WTC11 (cell line): ENCODE data around the gene AKR1A1. TPM values are rescaled to one million over a fixed set of nuclear protein-coding genes. Genes with fewer than 3 reads are reported as not detected.

Experiments used
- ATAC-seq: fragments of 200-7000 bp; cut with Tn5 transposase; 2 replicates; pipeline ENCODE4 v1.10.0; 2021; ENCODE audit warnings: mild to moderate bottlenecking, moderate library complexity
- CTCF ChIA-PET: fragments of 300-600 bp; sonication (Branson Sonifier 250); formaldehyde crosslinking; loops from one replicate; lab custom pipeline; 2021; ENCODE audit warnings: antibody characterized with exemption; lab: Charles Lee
- POLR2A ChIA-PET: fragments of 350-600 bp; sonication (Branson Sonifier 250); formaldehyde crosslinking; loops from one replicate; lab custom pipeline; 2021; ENCODE audit warnings: antibody characterized with exemption; lab: Charles Lee
- DNase-seq: peaks from one replicate; pipeline ENCODE4 v3.0.0; 2021; ENCODE audit warnings: low spot score
- H3K27ac Mint-ChIP-seq: 2 replicates; pipeline ENCODE4 v1.8.0; 2021; ENCODE audit warnings: mixed read lengths
- H3K27me3 Mint-ChIP-seq: 2 replicates; pipeline ENCODE4 v1.8.0; 2021; ENCODE audit warnings: low read depth, mild to moderate bottlenecking, moderate library complexity, mixed read lengths
- H3K36me3 Mint-ChIP-seq: 2 replicates; pipeline ENCODE4 v1.8.0; 2021; ENCODE audit warnings: mixed read lengths
- H3K4me1 Mint-ChIP-seq: 2 replicates; pipeline ENCODE4 v1.8.0; 2022; ENCODE audit warnings: mixed read lengths
- H3K4me3 Mint-ChIP-seq: 2 replicates; pipeline ENCODE4 v1.8.0; 2021; ENCODE audit warnings: mild to moderate bottlenecking, moderate library complexity, mixed read lengths
- H3K9me3 Mint-ChIP-seq: 2 replicates; pipeline ENCODE4 v1.8.0; 2021; ENCODE audit warnings: mixed read lengths
- CBFB ChIP-seq: sonication (generic); formaldehyde crosslinking; IDR thresholded peaks from 2 replicates; pipeline ENCODE4 v1.8.1; 2022; ENCODE audit warnings: mild to moderate bottlenecking, low read depth, missing genetic modification reagents
- EMX1 ChIP-seq: fragments of 250-450 bp; sonication (Bioruptor Pico); IDR thresholded peaks from 2 replicates; pipeline ENCODE4 v1.8.0; 2021; ENCODE audit warnings: mild to moderate bottlenecking
- ESRRA ChIP-seq: sonication (generic); formaldehyde crosslinking; IDR thresholded peaks from 2 replicates; pipeline ENCODE4 v1.8.1; 2022; ENCODE audit warnings: mild to moderate bottlenecking, missing genetic modification reagents, borderline replicate concordance
- FOXJ3 ChIP-seq: sonication (generic); formaldehyde crosslinking; IDR thresholded peaks from 2 replicates; pipeline ENCODE4 v1.9.0; 2021; ENCODE audit warnings: missing genetic modification reagents, mild to moderate bottlenecking, borderline replicate concordance
- GABPB1 ChIP-seq: sonication (generic); formaldehyde crosslinking; IDR thresholded peaks from 2 replicates; pipeline ENCODE4 v1.8.1; 2023; ENCODE audit warnings: mild to moderate bottlenecking, missing genetic modification reagents
- MYBL2 ChIP-seq: sonication (generic); formaldehyde crosslinking; IDR thresholded peaks from 2 replicates; pipeline ENCODE4 v1.8.1; 2023; ENCODE audit warnings: mild to moderate bottlenecking, moderate library complexity, missing genetic modification reagents
- NFE2L1 ChIP-seq: sonication (generic); formaldehyde crosslinking; IDR thresholded peaks from 2 replicates; pipeline ENCODE4 v1.8.1; 2023; ENCODE audit warnings: missing genetic modification reagents
- SMAD3 ChIP-seq: sonication (generic); formaldehyde crosslinking; IDR thresholded peaks from 2 replicates; pipeline ENCODE4 v1.8.0; 2022; ENCODE audit warnings: missing genetic modification reagents, mild to moderate bottlenecking, borderline replicate concordance
- SP1 ChIP-seq: sonication (generic); formaldehyde crosslinking; conservative IDR thresholded peaks from 2 replicates; pipeline ENCODE4 v1.8.1; 2022; ENCODE audit warnings: missing genetic modification reagents
- TCF7 ChIP-seq: sonication (generic); formaldehyde crosslinking; IDR thresholded peaks from 2 replicates; pipeline ENCODE4 v1.8.0; 2022; ENCODE audit warnings: mild to moderate bottlenecking, low read depth, missing genetic modification reagents, moderate library complexity
- TEAD4 ChIP-seq: sonication (generic); formaldehyde crosslinking; IDR thresholded peaks from 2 replicates; pipeline ENCODE4 v1.8.0; 2022; ENCODE audit warnings: mild to moderate bottlenecking, missing genetic modification reagents
- ZNF317 ChIP-seq: sonication (generic); formaldehyde crosslinking; IDR thresholded peaks from 2 replicates; pipeline ENCODE4 v1.8.1; 2023; ENCODE audit warnings: low read depth, mild to moderate bottlenecking, moderate library complexity, missing genetic modification reagents, borderline replicate concordance
- total RNA-seq: library from RNA; stranded (reverse); gene quantifications from 3 replicates; pipeline ENCODE4 v1.2.3, GENCODE V29; 2021
- TF ChIP-seq, protein P1 (sequence below): sonication (generic); formaldehyde crosslinking; IDR thresholded peaks from 2 replicates; pipeline ENCODE4 v1.8.1; 2023; ENCODE audit warnings: mild to moderate bottlenecking, missing genetic modification reagents, borderline replicate concordance
- TF ChIP-seq, protein P2 (sequence below): sonication (generic); formaldehyde crosslinking; IDR thresholded peaks from 2 replicates; pipeline ENCODE4 v1.8.0; 2022; ENCODE audit warnings: mild to moderate bottlenecking, missing genetic modification reagents
- TF ChIP-seq, protein P3 (sequence below): sonication (generic); formaldehyde crosslinking; IDR thresholded peaks from 2 replicates; pipeline ENCODE4 v1.8.1; 2023; ENCODE audit warnings: mild to moderate bottlenecking, missing genetic modification reagents
- TF ChIP-seq, protein P4 (sequence below): sonication (generic); formaldehyde crosslinking; IDR thresholded peaks from 2 replicates; pipeline ENCODE4 v1.8.1; 2022; ENCODE audit warnings: missing genetic modification reagents, borderline replicate concordance
- TF ChIP-seq, protein P5 (sequence below): sonication (generic); formaldehyde crosslinking; IDR thresholded peaks from 2 replicates; pipeline ENCODE4 v1.8.0; 2022; ENCODE audit warnings: missing genetic modification reagents

AKR1A1 gene
- total RNA-seq, 1 experiment from 2014 or later = 338 TPM

DNA sequence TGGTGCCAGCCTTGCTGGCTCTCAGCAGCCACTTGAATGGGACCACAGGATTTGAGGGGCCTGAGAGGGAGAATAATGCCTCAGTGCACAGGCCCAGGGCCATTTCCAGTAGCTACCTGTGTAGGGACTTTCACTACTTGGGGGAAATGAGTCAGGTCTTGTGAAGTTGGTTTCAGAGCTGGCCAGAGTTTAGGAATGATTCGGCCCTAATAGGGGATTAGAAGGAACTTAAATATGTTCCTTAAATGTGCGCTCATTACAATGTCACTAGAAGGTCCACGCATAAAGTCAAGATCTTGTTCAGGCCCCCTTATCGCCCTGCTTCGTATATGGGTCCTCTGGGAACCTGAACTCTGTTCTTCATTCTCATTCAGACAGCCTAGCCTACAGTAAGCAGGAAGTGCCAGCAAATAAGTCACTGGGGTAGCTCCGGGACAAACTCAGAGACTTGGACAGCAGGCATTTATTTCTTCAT lies 5.6 kb upstream of the AKR1A1 start:
- no peak for DNase-seq
- Mint-ChIP-seq H3K27me3 (no peaks in the 10 kb centered on the region), H3K9me3 (no peaks in the 10 kb centered on the region), H3K4me3 (no peak overlapping the region), H3K36me3 (no peaks in the 10 kb centered on the region), H3K27ac (no peak overlapping the region), H3K4me1 (peaks cover 11% of the 10 kb centered on the region)
- TF ChIP-seq SMAD3 (CRISPR knock-in tag) = no peak
- no peak for TF ChIP-seq GABPB1 (CRISPR knock-in tag)
- TF ChIP-seq, protein P1, sequence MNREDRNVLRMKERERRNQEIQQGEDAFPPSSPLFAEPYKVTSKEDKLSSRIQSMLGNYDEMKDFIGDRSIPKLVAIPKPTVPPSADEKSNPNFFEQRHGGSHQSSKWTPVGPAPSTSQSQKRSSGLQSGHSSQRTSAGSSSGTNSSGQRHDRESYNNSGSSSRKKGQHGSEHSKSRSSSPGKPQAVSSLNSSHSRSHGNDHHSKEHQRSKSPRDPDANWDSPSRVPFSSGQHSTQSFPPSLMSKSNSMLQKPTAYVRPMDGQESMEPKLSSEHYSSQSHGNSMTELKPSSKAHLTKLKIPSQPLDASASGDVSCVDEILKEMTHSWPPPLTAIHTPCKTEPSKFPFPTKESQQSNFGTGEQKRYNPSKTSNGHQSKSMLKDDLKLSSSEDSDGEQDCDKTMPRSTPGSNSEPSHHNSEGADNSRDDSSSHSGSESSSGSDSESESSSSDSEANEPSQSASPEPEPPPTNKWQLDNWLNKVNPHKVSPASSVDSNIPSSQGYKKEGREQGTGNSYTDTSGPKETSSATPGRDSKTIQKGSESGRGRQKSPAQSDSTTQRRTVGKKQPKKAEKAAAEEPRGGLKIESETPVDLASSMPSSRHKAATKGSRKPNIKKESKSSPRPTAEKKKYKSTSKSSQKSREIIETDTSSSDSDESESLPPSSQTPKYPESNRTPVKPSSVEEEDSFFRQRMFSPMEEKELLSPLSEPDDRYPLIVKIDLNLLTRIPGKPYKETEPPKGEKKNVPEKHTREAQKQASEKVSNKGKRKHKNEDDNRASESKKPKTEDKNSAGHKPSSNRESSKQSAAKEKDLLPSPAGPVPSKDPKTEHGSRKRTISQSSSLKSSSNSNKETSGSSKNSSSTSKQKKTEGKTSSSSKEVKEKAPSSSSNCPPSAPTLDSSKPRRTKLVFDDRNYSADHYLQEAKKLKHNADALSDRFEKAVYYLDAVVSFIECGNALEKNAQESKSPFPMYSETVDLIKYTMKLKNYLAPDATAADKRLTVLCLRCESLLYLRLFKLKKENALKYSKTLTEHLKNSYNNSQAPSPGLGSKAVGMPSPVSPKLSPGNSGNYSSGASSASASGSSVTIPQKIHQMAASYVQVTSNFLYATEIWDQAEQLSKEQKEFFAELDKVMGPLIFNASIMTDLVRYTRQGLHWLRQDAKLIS (CRISPR knock-in tag) = no peak
- no peak for TF ChIP-seq TEAD4 (CRISPR knock-in tag)
- no peak for TF ChIP-seq SP1 (CRISPR knock-in tag)
- TF ChIP-seq, protein P2, sequence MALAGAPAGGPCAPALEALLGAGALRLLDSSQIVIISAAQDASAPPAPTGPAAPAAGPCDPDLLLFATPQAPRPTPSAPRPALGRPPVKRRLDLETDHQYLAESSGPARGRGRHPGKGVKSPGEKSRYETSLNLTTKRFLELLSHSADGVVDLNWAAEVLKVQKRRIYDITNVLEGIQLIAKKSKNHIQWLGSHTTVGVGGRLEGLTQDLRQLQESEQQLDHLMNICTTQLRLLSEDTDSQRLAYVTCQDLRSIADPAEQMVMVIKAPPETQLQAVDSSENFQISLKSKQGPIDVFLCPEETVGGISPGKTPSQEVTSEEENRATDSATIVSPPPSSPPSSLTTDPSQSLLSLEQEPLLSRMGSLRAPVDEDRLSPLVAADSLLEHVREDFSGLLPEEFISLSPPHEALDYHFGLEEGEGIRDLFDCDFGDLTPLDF (CRISPR knock-in tag) = no peak
- no peak for TF ChIP-seq MYBL2 (CRISPR knock-in tag)
- no peak for TF ChIP-seq FOXJ3 (CRISPR knock-in tag)
- ChIA-PET CTCF (no interaction called here), POLR2A (interaction anchor here (1.1 to 1.6 kb wide), 2 partner anchors 20 to 23 kb away, joined by 3 to 7 read pairs; partner anchors contain the start of gene PRDX1)
- ATAC-seq = no peak

DNA sequence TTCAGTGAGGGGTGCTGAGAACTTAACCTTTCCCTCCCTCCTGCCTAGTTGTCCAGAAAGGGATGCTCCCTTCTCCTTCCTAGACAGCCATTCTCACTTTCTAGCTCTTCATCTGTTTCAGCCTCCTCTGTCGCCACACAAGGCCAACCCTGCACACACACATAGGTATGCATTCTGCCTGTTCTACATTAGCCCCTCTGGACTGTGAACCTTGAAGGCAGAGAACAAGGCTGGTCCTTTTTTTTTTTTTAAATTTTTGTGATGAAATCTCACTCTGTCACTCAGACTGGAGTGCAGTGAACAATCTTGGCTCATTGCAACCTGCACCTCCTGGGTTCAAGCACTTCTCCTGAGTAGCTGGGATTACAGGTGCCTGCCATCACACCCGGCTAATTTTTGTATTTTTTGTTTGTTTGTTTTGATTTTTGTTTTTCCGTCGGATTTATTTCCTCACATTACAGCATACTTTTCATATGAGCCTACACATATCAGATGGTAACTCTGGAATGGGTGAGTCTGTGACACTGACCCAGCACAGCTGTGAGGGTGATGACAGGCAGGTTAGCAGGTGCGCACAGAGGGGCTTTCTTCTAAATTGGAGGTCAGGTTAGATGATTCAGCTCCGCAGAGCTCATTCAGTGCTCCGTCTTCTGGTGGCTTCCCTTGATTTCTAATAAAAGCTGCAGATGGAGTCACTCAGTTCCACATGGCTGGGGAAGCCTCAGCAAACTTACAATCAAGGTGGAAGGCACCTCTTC lies 4.9 kb upstream of the AKR1A1 start:
- Mint-ChIP-seq H3K9me3 (no peaks in the 10 kb centered on the region), H3K36me3 (no peaks in the 10 kb centered on the region), H3K27ac (no peak overlapping the region), H3K27me3 (no peaks in the 10 kb centered on the region), H3K4me1 (peaks cover 11% of the 10 kb centered on the region), H3K4me3 (no peak overlapping the region)
- POLR2A ChIA-PET = interaction anchor here (1.1 to 1.6 kb wide), 2 partner anchors 20 to 24 kb away, joined by 3 to 7 read pairs; partner anchors contain the start of gene PRDX1
- no peak for ATAC-seq
- no peak for DNase-seq
- TF ChIP-seq TEAD4 (CRISPR knock-in tag) (no peak), GABPB1 (CRISPR knock-in tag) (peak; percentile 38; the same call in 1 of the 2 replicates), TCF7 (CRISPR knock-in tag) (no peak)
- CTCF ChIA-PET = interaction anchor here (1.4 kb wide), 1 partner anchor 24 kb away, joined by 3 read pairs; no protein-coding TSS in a partner anchor

DNA sequence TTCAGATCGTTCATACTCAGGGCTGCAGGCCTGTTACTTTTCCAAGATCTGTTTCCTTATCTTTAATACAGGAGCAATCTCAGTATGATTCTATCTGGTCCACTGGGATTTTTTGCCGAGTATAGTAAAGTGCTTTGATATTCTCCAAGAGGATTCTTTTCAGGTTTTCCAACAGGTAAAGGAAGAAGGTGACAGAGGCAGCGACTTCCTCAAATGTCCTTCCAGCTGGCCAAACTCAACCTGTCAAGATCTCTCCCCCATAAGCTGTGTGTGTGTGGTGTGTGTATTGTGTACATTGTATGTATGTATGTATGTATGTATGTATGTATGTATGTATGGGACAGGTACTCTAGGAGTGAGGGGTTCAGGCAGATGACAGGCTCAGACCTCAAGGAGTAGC lies 1.1 kb downstream of the AKR1A1 start:
- H3K9me3 Mint-ChIP-seq = no peaks in the 10 kb centered on the region
- H3K36me3 Mint-ChIP-seq = peaks cover 29% of the 10 kb centered on the region
- peaks cover 13% of the 10 kb centered on the region for H3K4me1 Mint-ChIP-seq
- ATAC-seq (no peak), DNase-seq (no peak)
- peak overlapping the region; percentile 92 for H3K4me3 Mint-ChIP-seq
- ChIA-PET POLR2A (interaction anchor here (1.0 to 2.6 kb wide), 4 partner anchors 30 to 33 kb away, joined by 3 to 27 read pairs (median 11); partner anchors contain the start of gene PRDX1), CTCF (interaction anchor here (0.9 to 2.9 kb wide), 4 partner anchors 18 to 51 kb away, joined by 4 to 17 read pairs (median 4); partner anchors contain the start of genes CCDC163 and MMACHC)
- H3K27me3 Mint-ChIP-seq = no peaks in the 10 kb centered on the region
- H3K27ac Mint-ChIP-seq = peak overlapping the region; percentile 48
- no peak for TF ChIP-seq NFE2L1
- TF ChIP-seq ESRRA (CRISPR knock-in tag) = no peak
- TF ChIP-seq FOXJ3 (CRISPR knock-in tag) = no peak
- TF ChIP-seq, protein P3, sequence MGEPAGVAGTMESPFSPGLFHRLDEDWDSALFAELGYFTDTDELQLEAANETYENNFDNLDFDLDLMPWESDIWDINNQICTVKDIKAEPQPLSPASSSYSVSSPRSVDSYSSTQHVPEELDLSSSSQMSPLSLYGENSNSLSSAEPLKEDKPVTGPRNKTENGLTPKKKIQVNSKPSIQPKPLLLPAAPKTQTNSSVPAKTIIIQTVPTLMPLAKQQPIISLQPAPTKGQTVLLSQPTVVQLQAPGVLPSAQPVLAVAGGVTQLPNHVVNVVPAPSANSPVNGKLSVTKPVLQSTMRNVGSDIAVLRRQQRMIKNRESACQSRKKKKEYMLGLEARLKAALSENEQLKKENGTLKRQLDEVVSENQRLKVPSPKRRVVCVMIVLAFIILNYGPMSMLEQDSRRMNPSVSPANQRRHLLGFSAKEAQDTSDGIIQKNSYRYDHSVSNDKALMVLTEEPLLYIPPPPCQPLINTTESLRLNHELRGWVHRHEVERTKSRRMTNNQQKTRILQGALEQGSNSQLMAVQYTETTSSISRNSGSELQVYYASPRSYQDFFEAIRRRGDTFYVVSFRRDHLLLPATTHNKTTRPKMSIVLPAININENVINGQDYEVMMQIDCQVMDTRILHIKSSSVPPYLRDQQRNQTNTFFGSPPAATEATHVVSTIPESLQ (CRISPR knock-in tag) = no peak
- TF ChIP-seq, protein P4, sequence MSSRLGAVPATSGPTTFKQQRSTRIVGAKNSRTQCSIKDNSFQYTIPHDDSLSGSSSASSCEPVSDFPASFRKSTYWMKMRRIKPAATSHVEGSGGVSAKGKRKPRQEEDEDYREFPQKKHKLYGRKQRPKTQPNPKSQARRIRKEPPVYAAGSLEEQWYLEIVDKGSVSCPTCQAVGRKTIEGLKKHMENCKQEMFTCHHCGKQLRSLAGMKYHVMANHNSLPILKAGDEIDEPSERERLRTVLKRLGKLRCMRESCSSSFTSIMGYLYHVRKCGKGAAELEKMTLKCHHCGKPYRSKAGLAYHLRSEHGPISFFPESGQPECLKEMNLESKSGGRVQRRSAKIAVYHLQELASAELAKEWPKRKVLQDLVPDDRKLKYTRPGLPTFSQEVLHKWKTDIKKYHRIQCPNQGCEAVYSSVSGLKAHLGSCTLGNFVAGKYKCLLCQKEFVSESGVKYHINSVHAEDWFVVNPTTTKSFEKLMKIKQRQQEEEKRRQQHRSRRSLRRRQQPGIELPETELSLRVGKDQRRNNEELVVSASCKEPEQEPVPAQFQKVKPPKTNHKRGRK (CRISPR knock-in tag) = no peak
- TF ChIP-seq ZNF317 = no peak
- no peak for TF ChIP-seq EMX1
- no peak for TF ChIP-seq MYBL2 (CRISPR knock-in tag)
- TF ChIP-seq CBFB (CRISPR knock-in tag) = no peak
- TF ChIP-seq, protein P5, sequence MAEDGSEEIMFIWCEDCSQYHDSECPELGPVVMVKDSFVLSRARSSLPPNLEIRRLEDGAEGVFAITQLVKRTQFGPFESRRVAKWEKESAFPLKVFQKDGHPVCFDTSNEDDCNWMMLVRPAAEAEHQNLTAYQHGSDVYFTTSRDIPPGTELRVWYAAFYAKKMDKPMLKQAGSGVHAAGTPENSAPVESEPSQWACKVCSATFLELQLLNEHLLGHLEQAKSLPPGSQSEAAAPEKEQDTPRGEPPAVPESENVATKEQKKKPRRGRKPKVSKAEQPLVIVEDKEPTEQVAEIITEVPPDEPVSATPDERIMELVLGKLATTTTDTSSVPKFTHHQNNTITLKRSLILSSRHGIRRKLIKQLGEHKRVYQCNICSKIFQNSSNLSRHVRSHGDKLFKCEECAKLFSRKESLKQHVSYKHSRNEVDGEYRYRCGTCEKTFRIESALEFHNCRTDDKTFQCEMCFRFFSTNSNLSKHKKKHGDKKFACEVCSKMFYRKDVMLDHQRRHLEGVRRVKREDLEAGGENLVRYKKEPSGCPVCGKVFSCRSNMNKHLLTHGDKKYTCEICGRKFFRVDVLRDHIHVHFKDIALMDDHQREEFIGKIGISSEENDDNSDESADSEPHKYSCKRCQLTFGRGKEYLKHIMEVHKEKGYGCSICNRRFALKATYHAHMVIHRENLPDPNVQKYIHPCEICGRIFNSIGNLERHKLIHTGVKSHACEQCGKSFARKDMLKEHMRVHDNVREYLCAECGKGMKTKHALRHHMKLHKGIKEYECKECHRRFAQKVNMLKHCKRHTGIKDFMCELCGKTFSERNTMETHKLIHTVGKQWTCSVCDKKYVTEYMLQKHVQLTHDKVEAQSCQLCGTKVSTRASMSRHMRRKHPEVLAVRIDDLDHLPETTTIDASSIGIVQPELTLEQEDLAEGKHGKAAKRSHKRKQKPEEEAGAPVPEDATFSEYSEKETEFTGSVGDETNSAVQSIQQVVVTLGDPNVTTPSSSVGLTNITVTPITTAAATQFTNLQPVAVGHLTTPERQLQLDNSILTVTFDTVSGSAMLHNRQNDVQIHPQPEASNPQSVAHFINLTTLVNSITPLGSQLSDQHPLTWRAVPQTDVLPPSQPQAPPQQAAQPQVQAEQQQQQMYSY (CRISPR knock-in tag) = no peak
